HEK293 (cell line): ENCODE data around the gene COQ8A.
A peak's percentile ranks its signal among the peaks of the same experiment; 100 is the strongest.

Experiments used
- CTCF ChIA-PET: fragments of 350-600 bp; formaldehyde crosslinking; extraction: SDS; loops from one replicate; lab custom pipeline; 2021; ENCODE audit warnings: antibody characterized with exemption; lab: Yijun Ruan, JAX
- POLR2A ChIA-PET: fragments of 300-600 bp; formaldehyde crosslinking; extraction: SDS; loops from one replicate; lab custom pipeline; 2020; ENCODE audit warnings: antibody characterized with exemption, inconsistent platforms; lab: Yijun Ruan, JAX
- H3K27ac ChIP-seq: fragments of 200-500 bp; sonication (Bioruptor generic); 2 replicates; pipeline ENCODE4 v1.5.1; 2014; ENCODE audit warnings: low read depth, low read length, control low read depth, inconsistent platforms; ENCODE audit errors: extremely low read depth
- H3K36me3 ChIP-seq, 2 experiments: fragments of 200-500 bp in 1 of 2; sonication (Bioruptor generic) in 1 of 2; 1 replicate in 1 of 2; 2 replicates in 1 of 2; pipeline ENCODE4 v1.5.1; 2014 to 2017; ENCODE audit warnings: inconsistent platforms in 2 of 2, low read length in 2 of 2; ENCODE audit not compliant: control insufficient read depth in 2 of 2, insufficient read depth in 1 of 2
- H3K4me1 ChIP-seq: fragments of 200-500 bp; sonication (Bioruptor generic); 2 replicates; pipeline ENCODE4 v1.5.1; 2014; ENCODE audit warnings: mild to moderate bottlenecking, low read length, inconsistent platforms; ENCODE audit not compliant: control insufficient read depth, insufficient read depth
- H3K4me3 ChIP-seq: 2 replicates; pipeline ENCODE4 v1.5.1; 2011; ENCODE audit warnings: low read depth, mild to moderate bottlenecking, control low read depth, low read length, moderate library complexity
- H3K9me3 ChIP-seq: fragments of 200-500 bp; sonication (Bioruptor generic); 2 replicates; pipeline ENCODE4 v1.5.1; 2014; ENCODE audit warnings: low read depth, low read length, inconsistent platforms; ENCODE audit not compliant: control insufficient read depth, insufficient read depth
- HOXD13 ChIP-seq: sonication (generic); formaldehyde crosslinking; IDR thresholded peaks from 2 replicates; pipeline ENCODE4 v1.8.0; 2022; ENCODE audit warnings: missing genetic modification reagents, borderline replicate concordance
- OSR2 ChIP-seq: fragments of 450-650 bp; formaldehyde crosslinking; IDR thresholded peaks from 2 replicates; pipeline ENCODE4 v1.5.1; 2016; ENCODE audit warnings: missing biosample characterization, missing genetic modification characterization
- PATZ1 ChIP-seq: fragments of 450-650 bp; formaldehyde crosslinking; IDR thresholded peaks from 2 replicates; pipeline ENCODE4 v1.5.1; 2016; ENCODE audit warnings: missing biosample characterization, missing genetic modification characterization
- PRDM10 ChIP-seq: fragments of 450-650 bp; formaldehyde crosslinking; IDR thresholded peaks from 2 replicates; pipeline ENCODE4 v1.5.1; 2016; ENCODE audit warnings: missing biosample characterization, missing genetic modification characterization
- SETDB1 ChIP-seq: IDR thresholded peaks from one replicate; pipeline ENCODE4 v1.6.1; 2017; ENCODE audit warnings: mild to moderate bottlenecking, low read length, moderate library complexity, mixed read lengths; ENCODE audit not compliant: insufficient read length
- TRIM28 ChIP-seq: IDR thresholded peaks from 2 replicates; pipeline ENCODE4 v1.6.1; 2011; ENCODE audit warnings: low read length, control low read depth, borderline replicate concordance
- ZNF112 ChIP-seq: fragments of 450-650 bp; formaldehyde crosslinking; IDR thresholded peaks from 2 replicates; pipeline ENCODE4 v1.5.0; 2017; ENCODE audit warnings: missing biosample characterization, missing genetic modification characterization
- ZNF157 ChIP-seq: fragments of 450-650 bp; formaldehyde crosslinking; IDR thresholded peaks from 2 replicates; pipeline ENCODE4 v1.5.1; 2016; ENCODE audit warnings: missing biosample characterization, missing genetic modification characterization
- ZNF169 ChIP-seq: fragments of 450-650 bp; formaldehyde crosslinking; IDR thresholded peaks from 2 replicates; pipeline ENCODE4 v1.5.1; 2016; ENCODE audit warnings: missing biosample characterization, missing genetic modification characterization
- ZNF184 ChIP-seq: fragments of 450-650 bp; IDR thresholded peaks from 2 replicates; pipeline ENCODE4 v1.5.1; 2018; ENCODE audit warnings: missing biosample characterization, mild to moderate bottlenecking, missing genetic modification characterization
- ZNF280D ChIP-seq: fragments of 450-650 bp; formaldehyde crosslinking; IDR thresholded peaks from 2 replicates; pipeline ENCODE4 v1.5.1; 2016; ENCODE audit warnings: missing biosample characterization, missing genetic modification characterization
- ZNF354C ChIP-seq: fragments of 450-650 bp; formaldehyde crosslinking; IDR thresholded peaks from 2 replicates; pipeline ENCODE4 v1.5.1; 2016; ENCODE audit warnings: missing biosample characterization, missing genetic modification characterization, low read depth, borderline replicate concordance
- ZNF391 ChIP-seq: fragments of 450-650 bp; formaldehyde crosslinking; IDR thresholded peaks from 2 replicates; pipeline ENCODE4 v1.5.1; 2016; ENCODE audit warnings: low read depth, missing biosample characterization, missing genetic modification characterization, borderline replicate concordance
- ZNF394 ChIP-seq: fragments of 450-650 bp; formaldehyde crosslinking; IDR thresholded peaks from 2 replicates; pipeline ENCODE4 v1.5.1; 2016; ENCODE audit warnings: missing biosample characterization, missing genetic modification characterization, mild to moderate bottlenecking, moderate library complexity, borderline replicate concordance
- ZNF473 ChIP-seq: fragments of 450-650 bp; formaldehyde crosslinking; IDR thresholded peaks from 2 replicates; pipeline ENCODE4 v1.5.1; 2017; ENCODE audit warnings: missing biosample characterization, missing genetic modification characterization
- ZNF529 ChIP-seq: fragments of 450-650 bp; formaldehyde crosslinking; IDR thresholded peaks from 2 replicates; pipeline ENCODE4 v1.5.1; 2017; ENCODE audit warnings: missing genetic modification characterization, missing biosample characterization; ENCODE audit not compliant: insufficient replicate concordance
- ZNF580 ChIP-seq: fragments of 450-650 bp; formaldehyde crosslinking; IDR thresholded peaks from 2 replicates; pipeline ENCODE4 v1.5.1; 2016; ENCODE audit warnings: missing biosample characterization, missing genetic modification characterization
- ZNF610 ChIP-seq: fragments of 450-650 bp; formaldehyde crosslinking; IDR thresholded peaks from 2 replicates; pipeline ENCODE4 v1.5.1; 2016; ENCODE audit warnings: missing biosample characterization, missing genetic modification characterization, borderline replicate concordance
- ZNF660 ChIP-seq: fragments of 450-650 bp; IDR thresholded peaks from 2 replicates; pipeline ENCODE4 v1.5.1; 2018; ENCODE audit warnings: missing biosample characterization, mild to moderate bottlenecking, missing genetic modification characterization
- ZXDB ChIP-seq: fragments of 450-650 bp; formaldehyde crosslinking; IDR thresholded peaks from 2 replicates; pipeline ENCODE4 v1.5.1; 2016; ENCODE audit warnings: missing biosample characterization, missing genetic modification characterization

The COQ8A gene

GRCh38 chr1:226993814-226994585 lies 53.9 kb downstream of the COQ8A start:
- POLR2A ChIA-PET, result no interaction called here
- H3K4me3 ChIP-seq, result no peak overlapping the region

GRCh38 chr1:226994586-226995364 lies 54.7 kb downstream of the COQ8A start:
- Histone ChIP-seq H3K36me3 (no peaks in the 10 kb centered on the region), H3K9me3 (no peaks in the 10 kb centered on the region), H3K4me1 (no peaks in the 10 kb centered on the region), H3K27ac (no peak overlapping the region), H3K4me3 (no peak overlapping the region)
- ChIA-PET CTCF (interaction anchor here (1.0 to 1.2 kb wide), 2 partner anchors 7 to 82 kb away, joined by 3 to 4 read pairs; no protein-coding TSS in a partner anchor), POLR2A (no interaction called here)
- TF ChIP-seq ZNF157 (tag by site-specific recombination) (no peak), ZNF473 (tag by site-specific recombination) (no peak), ZNF184 (tag by site-specific recombination) (no peak), ZNF660 (tag by site-specific recombination) (no peak), SETDB1 (no peak), ZXDB (no peak), ZNF112 (no peak), ZNF391 (no peak), ZNF169 (tag by site-specific recombination) (no peak), PRDM10 (tag by site-specific recombination) (no peak), ZNF580 (tag by site-specific recombination) (no peak), ZNF529 (tag by site-specific recombination) (no peak), ZNF354C (no peak)

More at GRCh38 chr1:226993814-226994585, 53.9 kb downstream of the COQ8A start:
- Histone ChIP-seq H3K4me1 (no peaks in the 10 kb centered on the region), H3K27ac (no peak overlapping the region), H3K36me3 (no peaks in the 10 kb centered on the region), H3K9me3 (no peaks in the 10 kb centered on the region)
- TF ChIP-seq PATZ1, result no peak
- TF ChIP-seq ZNF280D, result no peak
- TF ChIP-seq ZNF354C, result no peak
- TF ChIP-seq OSR2 (tag by site-specific recombination), result 0 out of 2 replicates have a peak, but pooled peaks have one; percentile 9
- TF ChIP-seq ZNF394 (tag by site-specific recombination), result no peak
- TF ChIP-seq TRIM28, result peak; percentile 73; the same call in 1 of the 2 replicates
- no peak for TF ChIP-seq ZNF610 (tag by site-specific recombination)
- no peak for TF ChIP-seq HOXD13 (CRISPR knock-in tag)
- TF ChIP-seq, all 188 proteins: peak for 2
- CTCF ChIA-PET, result interaction anchor here (0.6 to 1.2 kb wide), 2 partner anchors 8 to 296 kb away, joined by 3 to 4 read pairs; no protein-coding TSS in a partner anchor
